MM.1S (cell line): Measurements from ENCODE around the gene APC2.

Experiments
- DNase-seq: peaks from one replicate; pipeline ENCODE4 v3.0.0-alpha.2; 2015
- H2AFZ ChIP-seq: fragments of 300-600 bp; sonication (generic); 2 replicates; pipeline ENCODE4 v1.6.0; 2016; ENCODE audit warnings: antibody characterized with exemption, low read length
- H3F3A ChIP-seq: fragments of 300-600 bp; sonication (generic); 2 replicates; pipeline ENCODE4 v1.6.1; 2016; ENCODE audit warnings: mild to moderate bottlenecking, antibody characterized with exemption, low read length, moderate library complexity, mixed read lengths; ENCODE audit not compliant: insufficient read depth
- H3K27ac ChIP-seq: fragments of 300-600 bp; sonication (generic); 2 replicates; pipeline ENCODE4 v1.5.1; 2016; ENCODE audit warnings: mild to moderate bottlenecking, low read length
- H3K27me3 ChIP-seq: fragments of 300-600 bp; sonication (generic); replicated peaks from 2 replicates; pipeline ENCODE4 v1.6.0; 2016; ENCODE audit warnings: low read length; ENCODE audit not compliant: insufficient read depth
- H3K36me3 ChIP-seq: fragments of 300-600 bp; sonication (generic); replicated peaks from 2 replicates; pipeline ENCODE4 v1.6.1; 2016; ENCODE audit warnings: mild to moderate bottlenecking, low read length, mixed read lengths; ENCODE audit not compliant: insufficient read depth
- H3K4me1 ChIP-seq: fragments of 300-600 bp; sonication (generic); 2 replicates; pipeline ENCODE4 v1.6.1; 2016; ENCODE audit warnings: low read length, mixed read lengths
- H3K4me2 ChIP-seq: fragments of 300-600 bp; sonication (generic); 2 replicates; pipeline ENCODE4 v1.6.0; 2016; ENCODE audit warnings: low read depth, low read length
- H3K4me3 ChIP-seq: fragments of 300-600 bp; sonication (generic); 2 replicates; pipeline ENCODE4 v1.5.1; 2016; ENCODE audit warnings: low read length, mixed read lengths
- H3K79me2 ChIP-seq: fragments of 300-600 bp; sonication (generic); 2 replicates; pipeline ENCODE4 v1.6.1; 2016; ENCODE audit warnings: mixed run types, low read length, mixed read lengths
- H3K9ac ChIP-seq: fragments of 300-600 bp; sonication (generic); 2 replicates; pipeline ENCODE4 v1.6.1; 2016; ENCODE audit warnings: low read length, mixed read lengths
- H3K9me2 ChIP-seq: fragments of 300-600 bp; sonication (generic); replicated peaks from 2 replicates; pipeline ENCODE4 v1.6.1; 2016; ENCODE audit warnings: mild to moderate bottlenecking, low read length, mixed read lengths; ENCODE audit not compliant: insufficient read depth
- H3K9me3 ChIP-seq: fragments of 300-600 bp; sonication (generic); replicated peaks from 2 replicates; pipeline ENCODE4 v1.6.1; 2016; ENCODE audit warnings: mild to moderate bottlenecking, low read length, mixed read lengths; ENCODE audit not compliant: insufficient read depth
- H4K20me1 ChIP-seq: fragments of 300-600 bp; sonication (generic); 2 replicates; pipeline ENCODE4 v1.6.1; 2016; ENCODE audit warnings: mild to moderate bottlenecking, low read length, moderate library complexity, mixed read lengths; ENCODE audit not compliant: insufficient read depth
- CTCF ChIP-seq: fragments of 300-600 bp; sonication (generic); IDR thresholded peaks from 2 replicates; pipeline ENCODE4 v1.5.1; 2016; ENCODE audit warnings: antibody characterized with exemption, low read length, mixed read lengths
- EZH2 ChIP-seq: fragments of 300-600 bp; sonication (generic); optimal IDR thresholded peaks from 2 replicates; pipeline ENCODE3; 2017; ENCODE audit warnings: low read depth, mild to moderate bottlenecking, antibody characterized with exemption, low read length, mixed read lengths
- EZH2phosphoT487 ChIP-seq: fragments of 300-600 bp; sonication (generic); IDR thresholded peaks from 2 replicates; pipeline ENCODE4 v1.6.1; 2018; ENCODE audit warnings: antibody characterized with exemption, low read length

The APC2 gene

DNA sequence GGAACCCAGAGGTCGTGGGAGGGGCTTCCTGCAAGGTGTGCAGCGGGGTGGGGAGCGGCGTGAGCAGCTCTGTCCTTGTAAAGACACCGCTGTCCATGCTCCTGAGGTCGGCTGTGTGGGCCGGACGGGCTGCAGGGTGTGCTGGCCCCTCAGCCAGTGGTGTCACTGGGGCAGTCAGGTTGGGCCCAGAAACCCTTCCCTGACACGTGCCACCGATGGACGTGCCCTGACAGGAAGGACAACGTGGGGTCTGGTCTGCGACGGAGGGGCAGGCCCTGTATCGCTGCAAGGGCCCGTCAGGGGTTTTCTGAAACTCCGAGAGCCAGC lies 15.9 kb upstream of the APC2 start:
- H3K79me2 ChIP-seq: peaks cover 45% of the 10 kb centered on the region
- no peak overlapping the region for H3K9ac ChIP-seq
- no peaks in the 10 kb centered on the region for H3K27me3 ChIP-seq
- no peak overlapping the region for H2AFZ ChIP-seq
- peaks cover 27% of the 10 kb centered on the region for H3F3A ChIP-seq
- H3K4me3 ChIP-seq: no peak overlapping the region
- H3K9me2 ChIP-seq: no peaks in the 10 kb centered on the region
- no peaks in the 10 kb centered on the region for H3K9me3 ChIP-seq
- no peak overlapping the region for H3K27ac ChIP-seq
- H3K36me3 ChIP-seq: peaks cover 3% of the 10 kb centered on the region; the same call in 1 of the 2 replicates
- no peak for DNase-seq
- no peaks in the 10 kb centered on the region for H4K20me1 ChIP-seq
- TF ChIP-seq CTCF (no peak), EZH2 (no peak), EZH2phosphoT487 (no peak)
- H3K4me2 ChIP-seq: no peak overlapping the region
- H3K4me1 ChIP-seq: peaks cover 5% of the 10 kb centered on the region; the same call in 1 of the 2 replicates

GRCh38 chr19:1434577-1435060 lies 15.3 kb upstream of the APC2 start:
- peaks cover 6% of the 10 kb centered on the region; the same call in 1 of the 2 replicates for H4K20me1 ChIP-seq

GRCh38 chr19:1435378-1435989 lies 14.4 kb upstream of the APC2 start:
- Histone ChIP-seq H3K36me3 (peaks cover 6% of the 10 kb centered on the region), H4K20me1 (peaks cover 14% of the 10 kb centered on the region), H3K79me2 (peaks cover 50% of the 10 kb centered on the region)

More at GRCh38 chr19:1434577-1435060, 15.3 kb upstream of the APC2 start:
- peaks cover 3% of the 10 kb centered on the region; the same call in 1 of the 2 replicates for H3K36me3 ChIP-seq
- H3K27ac ChIP-seq: no peak overlapping the region
- no peaks in the 10 kb centered on the region for H3K9me2 ChIP-seq
- H2AFZ ChIP-seq: no peak overlapping the region
- H3K4me2 ChIP-seq: no peak overlapping the region
- H3K79me2 ChIP-seq: peaks cover 45% of the 10 kb centered on the region
- peaks cover 31% of the 10 kb centered on the region for H3F3A ChIP-seq
- DNase-seq: no peak
- no peak overlapping the region for H3K9ac ChIP-seq
- no peak overlapping the region for H3K4me3 ChIP-seq
- peaks cover 8% of the 10 kb centered on the region for H3K4me1 ChIP-seq
- no peaks in the 10 kb centered on the region for H3K9me3 ChIP-seq
- H3K27me3 ChIP-seq: no peaks in the 10 kb centered on the region
- TF ChIP-seq EZH2phosphoT487 (no peak), CTCF (no peak), EZH2 (no peak)

More at GRCh38 chr19:1435378-1435989, 14.4 kb upstream of the APC2 start:
- H3K27me3 ChIP-seq: no peaks in the 10 kb centered on the region
- peaks cover 39% of the 10 kb centered on the region for H3F3A ChIP-seq
- no peak overlapping the region for H3K4me2 ChIP-seq
- no peak for DNase-seq
- H3K4me1 ChIP-seq: peaks cover 15% of the 10 kb centered on the region
- H3K9me3 ChIP-seq: no peaks in the 10 kb centered on the region
- TF ChIP-seq CTCF (no peak), EZH2 (no peak), EZH2phosphoT487 (no peak)
- no peak overlapping the region for H2AFZ ChIP-seq
- H3K27ac ChIP-seq: no peak overlapping the region
- H3K4me3 ChIP-seq: no peak overlapping the region
- no peaks in the 10 kb centered on the region for H3K9me2 ChIP-seq
- H3K9ac ChIP-seq: no peak overlapping the region
